Right lobe of liver (tissue), 6 donors: ENCODE results near the gene LARP4B. TPM values are rescaled to one million over a fixed set of nuclear protein-coding genes. Genes with fewer than 3 reads are reported as not detected.
"Not testable (repeated sequence)": the region's sequence is repeated elsewhere in the genome, so short reads cannot be mapped to it uniquely, and the experiment has no call there.

ENCODE experiments used
- ATAC-seq, 4 donors: fragments of 200-7000 bp; cut with Tn5 transposase; one replicate each; pipeline ENCODE4 v1.9.1; 2020; ENCODE audit warnings: mild to moderate bottlenecking in 4 of 4, moderate library complexity in 4 of 4
- DNase-seq, 3 donors: peaks; one replicate each; pipeline ENCODE4 v3.0.0-alpha.2; 2020
- H3K27ac ChIP-seq, 3 donors: fragments of 200-600 bp; one replicate each; pipeline ENCODE4 v1.8.0; 2022
- H3K27me3 ChIP-seq, 2 donors: fragments of 200-600 bp; one replicate each; pipeline ENCODE4 v1.8.0; 2022
- H3K36me3 ChIP-seq, 4 donors: fragments of 200-600 bp; sonication (generic) in 1 of 4; one replicate each; pipeline versions ENCODE4 v1.5.1 to v1.8.0; 2017 to 2022; ENCODE audit warnings: control low read depth in 1 of 4
- H3K4me1 ChIP-seq, 4 donors: fragments of 200-600 bp; sonication (generic) in 1 of 4; one replicate each; pipeline versions ENCODE4 v1.5.1 to v1.8.0; 2017 to 2022; ENCODE audit warnings: control low read depth in 1 of 4
- H3K4me3 ChIP-seq, 3 donors: fragments of 200-600 bp; one replicate each; pipeline ENCODE4 v1.8.0; 2022
- H3K9me3 ChIP-seq, 4 donors: fragments of 200-600 bp; sonication (generic) in 1 of 4; one replicate each; pipeline versions ENCODE4 v1.5.1 to v1.8.0; 2017 to 2022; ENCODE audit warnings: control low read depth in 1 of 4
- POLR2A ChIP-seq: fragments of 450-650 bp; IDR thresholded peaks from one replicate; pipeline ENCODE4 v1.6.1; 2017; ENCODE audit warnings: antibody characterized with exemption, mild to moderate bottlenecking
- WGBS: methylation state at CpG from one replicate; pipeline ENCODE4 v1.1.6; 2018; ENCODE audit warnings: low coverage, low lambda C conversion rate; ENCODE audit not compliant: insufficient coverage; ENCODE audit errors: missing lambda C conversion rate; 5-methylcytosine and 5-hydroxymethylcytosine counted together
- intact Hi-C, 2 donors: fragments of 100-400 bp; cut with DNase I; formaldehyde crosslinking; loops; one replicate each; pipeline versions ENCODE4 v1.11.2 to v1.14.1; 2022
- total RNA-seq, 6 experiments: library from RNA; depleted of rRNA in 2 of 6; stranded (reverse); fragments of >200 nt in 2 of 6; fragmentation: NEBNext Ultra II Directional in 3 of 6; extraction: Animal tissue kit (Norgen Biotek cat#: 25700) in 3 of 6; gene quantifications; one replicate each; pipeline versions ENCODE4 v1.1.0 to v1.2.4, GENCODE V29; 2016 to 2023
- TF ChIP-seq, protein P1 (sequence below), 4 donors: fragments of 200-600 bp in 3 of 4; fragments of 450-650 bp in 1 of 4; IDR thresholded peaks; one replicate each; pipeline versions ENCODE4 v1.5.1 to v1.8.0; 2016 to 2022; ENCODE audit warnings: antibody characterized with exemption in 4 of 4, mild to moderate bottlenecking in 2 of 4
- donor health status: DM: no; HTN: yes; CAD: no.
- donor health status: DM: no; HTN: no; CAD: no.
- donor health status: DM: no; HTN: no; CAD: no.
- donor health status: DM: no; HTN: yes; CAD: no.
- donor health status: DM: no; HTN: yes; CAD: no.

LARP4B gene
- total RNA-seq, 6 experiments from 2014 or later, result 22.4 to 35.9 (median 31.7) TPM

DNA sequence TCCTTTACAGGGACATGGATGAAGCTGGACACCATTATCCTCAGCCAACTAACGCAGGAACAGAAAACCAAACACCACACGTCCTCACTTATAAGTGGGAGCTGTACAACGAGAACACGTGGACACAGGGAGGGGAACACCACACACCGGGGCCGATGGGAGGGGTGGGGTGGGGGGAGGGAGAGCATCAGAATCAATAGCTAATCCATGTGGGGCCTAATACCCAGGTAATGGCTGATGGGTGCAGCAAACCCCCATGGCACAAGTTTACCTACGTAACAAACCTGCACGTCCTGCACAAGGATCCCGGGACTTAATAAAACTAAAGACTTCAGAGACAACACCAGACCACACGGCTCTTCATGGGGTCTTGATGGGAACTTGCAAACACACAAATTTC is 159.9 kb downstream of the LARP4B start:
- Histone ChIP-seq H3K9me3 (no peaks in the 10 kb centered on the region), H3K27ac (no peak overlapping the region), H3K36me3 (no peaks in the 10 kb centered on the region), H3K4me1 (no peaks in the 10 kb centered on the region), H3K4me3 (no peak overlapping the region), H3K27me3 (no peaks in the 10 kb centered on the region)
- intact Hi-C loops, result no loop called here
- ATAC-seq (no peak), DNase-seq (peak in 1 of 3 donors; percentile 7)
- WGBS, result 55% methylated on average over 4 of the region's 10 CpGs
- no peak for TF ChIP-seq POLR2A
- TF ChIP-seq, protein P1, sequence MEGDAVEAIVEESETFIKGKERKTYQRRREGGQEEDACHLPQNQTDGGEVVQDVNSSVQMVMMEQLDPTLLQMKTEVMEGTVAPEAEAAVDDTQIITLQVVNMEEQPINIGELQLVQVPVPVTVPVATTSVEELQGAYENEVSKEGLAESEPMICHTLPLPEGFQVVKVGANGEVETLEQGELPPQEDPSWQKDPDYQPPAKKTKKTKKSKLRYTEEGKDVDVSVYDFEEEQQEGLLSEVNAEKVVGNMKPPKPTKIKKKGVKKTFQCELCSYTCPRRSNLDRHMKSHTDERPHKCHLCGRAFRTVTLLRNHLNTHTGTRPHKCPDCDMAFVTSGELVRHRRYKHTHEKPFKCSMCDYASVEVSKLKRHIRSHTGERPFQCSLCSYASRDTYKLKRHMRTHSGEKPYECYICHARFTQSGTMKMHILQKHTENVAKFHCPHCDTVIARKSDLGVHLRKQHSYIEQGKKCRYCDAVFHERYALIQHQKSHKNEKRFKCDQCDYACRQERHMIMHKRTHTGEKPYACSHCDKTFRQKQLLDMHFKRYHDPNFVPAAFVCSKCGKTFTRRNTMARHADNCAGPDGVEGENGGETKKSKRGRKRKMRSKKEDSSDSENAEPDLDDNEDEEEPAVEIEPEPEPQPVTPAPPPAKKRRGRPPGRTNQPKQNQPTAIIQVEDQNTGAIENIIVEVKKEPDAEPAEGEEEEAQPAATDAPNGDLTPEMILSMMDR (IDR thresholded peaks at IDR 0.05), result no peak

DNA sequence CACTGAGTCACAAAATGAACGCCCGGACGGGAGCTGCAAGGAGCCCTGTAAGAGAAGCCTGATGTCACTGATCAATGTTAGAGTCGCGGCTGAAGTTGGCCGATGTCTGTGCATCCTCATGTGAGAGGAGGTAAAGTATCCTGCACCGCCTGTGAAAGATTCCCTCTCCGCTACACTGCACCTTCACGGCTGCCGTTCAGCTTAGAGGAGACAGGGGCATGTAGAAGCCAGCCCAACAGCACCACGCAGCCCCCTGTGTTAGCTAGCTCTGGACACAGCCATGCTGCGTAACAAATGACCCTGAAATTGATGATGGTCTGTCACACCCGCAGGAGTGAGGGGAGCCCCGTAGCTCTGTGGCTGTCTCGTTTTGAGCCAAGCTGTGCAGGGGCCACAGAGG is 160.5 kb downstream of the LARP4B start:
- ATAC-seq (no peak), DNase-seq (peak in 1 of 3 donors; percentile 22)
- WGBS, result 88% methylated on average over 11 of the region's 15 CpGs
- TF ChIP-seq, protein P1 (IDR thresholded peaks at IDR 0.05), result no peak
- TF ChIP-seq POLR2A, result no peak
- Histone ChIP-seq H3K4me3 (no peak overlapping the region), H3K27me3 (no peaks in the 10 kb centered on the region), H3K36me3 (no peaks in the 10 kb centered on the region), H3K9me3 (no peaks in the 10 kb centered on the region), H3K27ac (no peak overlapping the region), H3K4me1 (no peaks in the 10 kb centered on the region)
- intact Hi-C loops, result no loop called here

DNA sequence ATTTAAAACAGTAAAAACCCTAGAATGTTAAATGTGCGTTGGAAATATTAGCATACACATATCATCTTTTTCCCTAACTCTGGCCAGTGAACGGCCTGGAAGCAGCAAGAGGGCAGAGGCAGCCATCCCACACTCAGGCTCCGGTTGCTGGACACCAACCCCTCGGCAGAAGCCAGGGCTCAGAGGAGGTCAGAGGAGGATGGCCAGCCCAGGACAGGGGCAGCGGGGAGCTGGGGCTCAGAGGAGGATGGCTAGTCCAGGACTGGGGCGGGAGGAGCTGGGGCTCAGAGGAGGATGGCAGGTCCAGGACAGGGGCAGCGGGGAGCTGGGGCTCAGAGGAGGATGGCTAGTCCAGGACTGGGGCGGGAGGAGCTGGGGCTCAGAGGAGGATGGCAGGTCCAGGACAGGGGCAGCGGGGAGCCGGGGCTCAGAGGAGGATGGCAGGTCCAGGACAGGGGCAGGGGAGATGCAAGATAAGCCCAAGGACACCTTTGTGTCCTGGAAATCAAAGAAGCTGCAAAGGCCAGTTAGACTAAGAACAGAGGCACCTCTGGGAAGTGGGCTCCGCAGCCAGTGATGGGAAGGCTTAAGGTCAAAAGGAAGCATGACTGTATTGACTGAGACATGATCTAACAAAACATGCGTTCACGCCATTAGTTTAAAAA is 161.3 kb downstream of the LARP4B start:
- H3K4me3 ChIP-seq, H3K27ac ChIP-seq, intact Hi-C loops, ATAC-seq, H3K36me3 ChIP-seq, H3K9me3 ChIP-seq, H3K4me1 ChIP-seq, H3K27me3 ChIP-seq: not testable (repeated sequence)
- WGBS, result 68% methylated on average over 12 of the region's 13 CpGs
- peak in 1 of 3 donors; percentile 22 for DNase-seq

DNA sequence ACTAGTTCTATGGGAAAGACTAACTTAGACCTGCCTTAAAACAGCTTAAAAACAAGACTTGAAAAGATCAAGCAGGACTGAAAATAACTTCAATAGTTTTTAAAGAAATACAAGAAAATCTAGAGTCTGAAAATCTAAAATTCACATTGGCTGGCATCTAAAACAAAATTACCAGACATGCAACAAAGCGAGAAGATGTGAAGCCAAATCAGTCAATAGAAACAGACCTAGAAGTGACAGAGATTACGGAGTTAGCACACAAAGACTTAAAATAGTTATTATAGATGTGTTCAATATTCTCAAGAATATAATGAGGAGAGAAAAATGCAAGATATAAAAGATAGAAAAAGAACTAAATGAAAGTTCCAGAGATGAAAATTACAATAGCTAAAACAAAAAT is 163.7 kb downstream of the LARP4B start:
- ATAC-seq, result no peak
- no peak for TF ChIP-seq POLR2A
- DNase-seq, result no peak
- no peaks in the 10 kb centered on the region for H3K9me3 ChIP-seq
- no peak overlapping the region for H3K27ac ChIP-seq
- H3K36me3 ChIP-seq, result no peaks in the 10 kb centered on the region
- intact Hi-C loops, result no loop called here
- no peak overlapping the region for H3K4me3 ChIP-seq
- no peaks in the 10 kb centered on the region for H3K4me1 ChIP-seq
- H3K27me3 ChIP-seq, result no peaks in the 10 kb centered on the region
- WGBS, result 78% methylated on average over 2 of the region's 2 CpGs

DNA sequence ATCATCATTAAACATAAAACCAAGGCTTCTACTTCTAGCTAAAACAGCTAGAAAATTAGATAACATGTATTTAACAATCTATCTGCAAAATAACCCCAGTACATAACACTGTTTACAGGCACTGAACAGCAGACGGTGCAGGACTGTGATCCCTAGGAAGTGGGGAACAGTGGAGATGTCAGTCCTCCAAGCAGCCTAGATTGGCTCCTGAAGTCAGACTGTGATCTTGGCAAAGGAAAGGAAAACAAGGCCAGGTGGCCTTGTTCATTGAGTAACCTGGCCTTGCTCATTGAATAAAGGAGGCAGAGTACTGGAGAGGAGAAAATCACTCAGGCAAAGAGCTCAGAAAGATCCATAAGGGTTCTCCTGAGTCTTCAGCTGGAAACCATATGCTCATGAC is 164.3 kb downstream of the LARP4B start:
- ATAC-seq (peak in 1 of 4 donors; percentile 52), DNase-seq (no peak)
- intact Hi-C loops, result no loop called here
- no peak overlapping the region for H3K27ac ChIP-seq
- H3K4me1 ChIP-seq, result no peaks in the 10 kb centered on the region
- no peaks in the 10 kb centered on the region for H3K9me3 ChIP-seq
- no peaks in the 10 kb centered on the region for H3K27me3 ChIP-seq
- TF ChIP-seq, protein P1 (IDR thresholded peaks at IDR 0.05), result no peak
- no peak for TF ChIP-seq POLR2A
- no peak overlapping the region for H3K4me3 ChIP-seq
- WGBS, result 64% methylated on average over 1 of the region's 1 CpG
- H3K36me3 ChIP-seq, result no peaks in the 10 kb centered on the region

DNA sequence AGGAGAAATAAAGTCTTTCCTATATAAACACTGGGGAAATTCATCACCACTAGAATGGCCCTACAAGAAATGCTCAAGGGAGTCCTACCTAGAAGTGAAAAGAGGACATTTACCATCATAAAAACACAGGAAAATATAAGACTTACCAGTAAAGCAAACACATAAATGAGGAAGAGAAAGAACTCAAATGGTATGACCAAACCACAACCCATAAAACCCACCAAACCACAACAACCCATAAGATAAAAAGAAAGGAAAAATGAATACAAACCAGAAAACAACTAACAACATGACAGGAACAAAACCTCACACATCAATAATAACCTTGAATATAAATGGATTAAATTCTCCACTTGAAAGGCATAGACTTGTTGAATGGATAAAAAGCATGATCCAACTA is 170.1 kb downstream of the LARP4B start:
- Histone ChIP-seq H3K27me3 (no peaks in the 10 kb centered on the region), H3K4me3 (no peak overlapping the region), H3K4me1 (no peaks in the 10 kb centered on the region), H3K27ac (no peak overlapping the region), H3K9me3 (no peaks in the 10 kb centered on the region), H3K36me3 (no peaks in the 10 kb centered on the region)
- TF ChIP-seq, protein P1 (IDR thresholded peaks at IDR 0.05), result no peak
- no peak for TF ChIP-seq POLR2A
- DNase-seq (no peak), ATAC-seq (no peak)
- intact Hi-C loops, result no loop called here
